HG03066 (cell line): ENCODE results near the gene ITPR1.

Experiments used
- ATAC-seq: cut with Tn5 transposase; IDR thresholded peaks from one replicate; pipeline ENCODE4 v1.9.1; 2021; ENCODE audit warnings: low read depth; ENCODE audit not compliant: unreplicated experiment

The ITPR1 gene

GRCh38 chr3:4835616-4836043 lies 342.5 kb downstream of the ITPR1 start:
- no peak for ATAC-seq

DNA sequence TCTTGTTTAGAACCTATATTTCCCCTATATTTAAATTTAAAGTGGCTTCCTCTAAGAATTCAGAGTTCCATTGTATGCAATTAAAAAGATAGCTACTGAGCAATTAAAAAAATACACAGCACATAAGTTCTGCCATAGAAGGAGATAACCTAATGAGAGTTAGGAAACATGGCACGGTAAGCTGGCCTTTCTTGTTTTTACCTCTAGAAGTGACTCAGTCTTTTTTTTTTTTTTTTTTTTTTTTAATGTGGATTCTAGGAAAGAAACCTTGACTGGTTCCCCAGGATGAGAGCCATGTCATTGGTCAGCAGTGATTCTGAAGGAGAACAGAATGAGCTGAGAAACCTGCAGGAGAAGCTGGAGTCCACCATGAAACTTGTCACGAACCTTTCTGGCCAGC lies 343.4 kb downstream of the ITPR1 start:
- ATAC-seq, result no peak

DNA sequence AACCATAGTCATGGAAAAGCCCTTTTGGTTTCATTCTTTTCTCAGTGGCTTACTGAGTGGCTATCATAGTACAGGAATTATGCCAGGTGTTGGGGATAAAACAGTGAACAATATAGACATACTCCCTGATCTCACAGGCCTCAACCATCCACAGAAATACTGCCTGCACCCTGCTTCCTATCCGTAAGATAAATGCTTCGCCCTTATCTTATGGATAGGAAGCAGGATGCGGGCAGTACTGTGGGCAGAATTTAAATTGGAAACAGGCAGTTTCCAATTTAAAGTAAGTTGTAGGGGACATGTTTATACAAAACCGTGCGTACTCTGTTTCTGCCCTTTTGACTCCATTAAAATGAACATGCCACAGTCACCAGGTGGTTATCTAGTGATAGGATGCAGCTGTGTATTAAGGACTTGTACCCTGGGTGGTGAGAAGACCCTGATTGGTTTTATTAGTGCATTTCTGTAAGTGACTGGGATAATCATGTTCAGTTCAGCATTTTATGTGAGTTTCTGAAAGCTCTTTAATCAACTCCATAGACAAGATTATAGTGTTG lies 344.3 kb downstream of the ITPR1 start:
- ATAC-seq, result no peak

DNA sequence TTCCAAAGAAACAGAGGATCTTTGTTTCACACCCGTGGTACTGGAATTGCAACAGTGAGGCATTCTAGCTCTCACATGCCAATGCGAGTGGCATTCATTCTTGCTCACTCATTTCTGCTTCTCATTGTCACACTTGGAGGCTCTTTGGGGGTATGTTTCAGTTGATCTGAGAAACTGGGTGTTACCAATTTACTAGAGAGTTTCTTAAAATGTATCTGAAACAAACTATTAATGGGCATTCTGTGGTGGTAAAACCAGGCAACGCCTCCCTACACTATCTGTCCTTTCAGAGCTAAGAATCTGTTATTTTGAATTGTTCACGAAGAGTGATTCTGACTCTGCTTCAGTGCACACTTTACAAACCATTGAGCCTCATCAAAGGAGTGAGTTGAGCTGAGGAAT lies 345.5 kb downstream of the ITPR1 start:
- ATAC-seq, result peak; percentile 77

DNA sequence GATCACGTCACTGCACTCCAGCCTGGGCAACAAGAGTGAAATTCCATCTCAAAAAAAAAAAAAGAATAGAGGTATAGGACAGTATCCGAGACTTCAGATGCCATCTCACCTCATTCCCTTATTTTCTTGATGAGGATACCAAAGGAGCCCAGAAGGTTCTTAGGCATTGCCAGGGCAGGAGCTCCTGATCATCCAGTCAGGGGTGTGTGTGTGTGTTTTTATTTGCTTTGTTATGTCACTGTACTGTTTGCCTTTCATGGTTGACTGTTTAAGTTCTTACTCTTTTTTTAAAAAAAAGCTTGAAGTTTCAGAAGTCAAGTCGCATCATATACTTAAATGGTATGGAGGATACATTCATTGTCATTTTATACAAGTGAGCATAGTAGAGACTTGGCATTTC lies 346.1 kb downstream of the ITPR1 start:
- no peak for ATAC-seq

DNA sequence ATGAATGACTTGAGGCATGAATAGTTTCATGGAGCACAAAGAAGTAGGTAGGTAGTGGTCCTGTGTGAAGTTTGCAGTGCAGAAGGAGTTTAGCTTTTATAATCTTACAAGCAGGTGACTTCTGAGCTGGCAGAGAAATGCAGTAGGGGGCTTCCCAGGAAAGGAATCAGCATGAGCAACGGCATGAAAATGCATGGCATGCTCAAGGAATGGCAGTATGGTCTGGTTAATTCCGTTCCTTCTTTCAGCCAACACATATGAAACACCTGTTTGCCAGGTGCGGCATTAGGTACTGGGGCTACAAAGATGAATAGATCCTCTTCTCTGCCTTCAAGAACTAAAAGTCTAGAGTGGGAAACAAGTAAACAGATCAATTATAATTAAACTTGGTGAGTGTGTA lies 348.1 kb downstream of the ITPR1 start:
- ATAC-seq, result no peak

- no peak for ATAC-seq
Measured at GRCh38 chr3:4841776-4842440, 348.8 kb downstream of the ITPR1 start.

DNA sequence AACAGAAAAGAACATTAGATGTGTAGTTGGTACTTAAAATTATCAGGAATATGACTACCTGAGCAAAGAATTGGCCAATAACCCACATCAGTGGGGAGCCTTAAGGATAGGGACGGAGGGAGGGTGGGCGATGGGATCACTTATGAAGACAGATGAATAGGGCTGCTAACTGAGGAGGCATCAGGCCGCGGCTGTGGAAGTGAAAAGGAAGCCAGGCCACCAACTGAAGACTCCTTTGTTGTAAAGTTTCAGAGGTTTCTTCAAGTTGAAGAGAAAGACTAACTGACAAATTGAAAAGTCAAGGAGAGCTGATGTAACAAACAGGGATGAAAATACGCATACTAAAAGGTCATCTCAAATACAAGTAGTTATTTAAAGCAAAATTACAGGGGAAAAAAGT lies 350.5 kb downstream of the ITPR1 start:
- no peak for ATAC-seq

- peak; percentile 76 for ATAC-seq
Measured at GRCh38 chr3:4845882-4846281, 352.7 kb downstream of the ITPR1 start.

DNA sequence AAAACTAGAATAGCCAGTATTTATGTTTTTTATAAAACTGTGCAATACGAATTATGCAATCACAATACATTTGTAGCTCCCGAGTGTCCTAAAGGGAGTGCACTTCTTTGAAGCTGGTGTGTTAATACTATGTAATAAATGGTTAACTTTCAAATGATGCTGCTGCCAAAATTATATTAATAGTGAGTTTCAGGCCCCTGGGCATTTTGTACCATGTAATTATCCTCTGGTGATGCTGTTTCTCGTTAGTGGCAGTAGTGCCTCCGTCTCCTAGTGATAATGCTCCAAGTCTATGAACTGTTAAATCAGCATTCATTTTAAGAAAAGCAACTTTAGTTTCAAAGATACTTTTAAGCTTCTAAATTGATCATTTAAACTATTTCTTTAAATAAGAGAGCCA lies 353.4 kb downstream of the ITPR1 start:
- ATAC-seq, result no peak

- ATAC-seq, result no peak
Measured at GRCh38 chr3:4848176-4848825, 355.2 kb downstream of the ITPR1 start.

GRCh38 chr3:4849136-4849535 lies 356.0 kb downstream of the ITPR1 start:
- ATAC-seq, result no peak

- no peak for ATAC-seq
Measured at GRCh38 chr3:4849739-4850138, 356.6 kb downstream of the ITPR1 start.

DNA sequence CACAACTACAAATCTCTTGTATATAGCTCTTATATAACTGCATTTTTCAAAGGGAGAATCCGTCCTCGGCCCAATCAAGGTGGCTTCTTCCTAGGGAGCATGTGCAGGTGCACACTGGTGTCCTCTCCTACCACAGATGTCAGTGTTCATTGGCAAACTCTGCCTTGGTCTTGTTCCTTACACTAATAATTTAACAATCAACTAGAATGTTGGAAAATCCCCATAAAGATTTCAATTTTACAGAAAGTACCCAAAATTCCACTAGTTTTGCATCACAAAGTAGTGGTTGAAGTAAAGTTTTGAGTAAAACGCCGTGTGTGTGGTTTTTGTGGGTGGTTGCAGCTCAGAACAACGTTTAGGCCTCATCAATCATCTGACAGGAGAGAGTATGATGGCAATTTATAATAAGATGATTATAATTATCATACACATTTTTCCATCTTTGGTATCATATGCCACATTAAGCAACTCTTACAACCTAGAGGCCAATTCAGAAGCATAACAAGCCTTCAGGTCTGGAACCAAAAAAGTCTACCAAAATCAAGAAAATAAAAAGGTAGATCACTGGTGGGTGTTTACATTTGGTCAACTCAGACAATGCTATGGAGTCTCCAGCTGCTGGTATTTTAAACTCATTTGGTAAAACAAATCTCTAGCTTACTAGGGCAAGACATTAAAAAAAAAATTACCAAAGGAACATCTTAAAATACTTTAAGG lies 357.2 kb downstream of the ITPR1 start:
- peak; percentile 42 for ATAC-seq

DNA sequence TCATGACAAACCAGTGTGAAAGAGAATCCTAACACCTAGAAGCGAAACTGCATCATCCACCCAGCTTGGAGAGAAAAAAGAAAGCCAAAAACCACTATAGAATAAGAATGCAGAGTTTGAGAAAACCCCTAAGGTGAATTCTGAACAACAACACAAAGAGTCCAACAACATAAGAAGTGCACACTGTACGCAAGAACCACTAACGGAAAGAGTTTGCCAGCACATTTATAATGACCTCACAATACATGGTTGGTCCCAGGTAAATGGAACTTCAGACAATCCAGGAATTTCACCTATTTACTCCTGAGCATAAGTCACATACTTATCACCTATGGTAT lies 357.7 kb downstream of the ITPR1 start:
- ATAC-seq, result peak; percentile 57

DNA sequence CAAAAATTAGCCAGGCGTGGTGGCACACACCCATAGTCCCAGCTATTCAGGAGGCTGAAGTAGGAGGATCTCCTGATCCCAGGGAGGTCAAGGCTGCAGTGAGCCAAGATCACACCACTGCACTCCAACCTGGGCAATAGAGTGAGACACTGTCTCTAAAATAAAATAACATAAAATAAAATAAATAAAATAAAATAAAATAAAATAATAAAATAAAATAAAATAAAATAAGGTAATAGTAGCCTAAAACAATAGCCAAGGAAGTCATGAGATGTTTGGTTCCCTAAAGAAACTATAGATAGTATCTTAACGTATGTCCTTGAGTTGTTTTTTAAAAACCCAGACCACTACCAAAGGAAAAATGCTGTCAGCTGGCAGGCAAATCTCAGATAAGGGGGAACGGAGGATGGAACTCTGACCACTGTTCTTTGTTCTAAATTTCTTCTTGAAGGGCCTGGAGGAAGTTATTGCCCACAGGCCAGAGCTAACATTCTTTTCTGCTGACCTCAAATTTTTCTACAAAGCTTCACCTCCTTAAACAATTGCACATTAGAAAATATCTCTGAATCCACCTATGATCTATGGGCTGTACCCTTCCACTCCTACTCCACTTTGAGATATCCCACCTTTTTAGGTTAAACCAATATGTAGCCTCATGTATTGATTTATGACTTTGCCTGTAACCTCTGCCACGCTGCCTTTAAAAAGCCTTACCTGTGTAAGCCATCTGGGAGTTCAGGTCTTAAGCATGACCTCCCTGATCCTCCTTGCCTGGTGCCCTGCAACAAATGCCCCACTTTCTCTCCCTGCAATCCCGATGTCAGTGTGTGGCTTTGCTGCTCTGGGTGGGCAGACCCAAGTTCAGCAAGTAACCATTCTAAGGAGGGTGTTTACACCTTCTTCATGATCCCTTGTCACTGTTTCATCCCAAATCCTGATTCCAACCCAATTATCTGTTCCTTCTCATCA lies 359.9 kb downstream of the ITPR1 start:
- ATAC-seq, result no peak

- no peak for ATAC-seq
Measured at GRCh38 chr3:4853749-4854140, 360.6 kb downstream of the ITPR1 start.

- ATAC-seq, result no peak
Measured at GRCh38 chr3:4855676-4856075, 362.5 kb downstream of the ITPR1 start.

DNA sequence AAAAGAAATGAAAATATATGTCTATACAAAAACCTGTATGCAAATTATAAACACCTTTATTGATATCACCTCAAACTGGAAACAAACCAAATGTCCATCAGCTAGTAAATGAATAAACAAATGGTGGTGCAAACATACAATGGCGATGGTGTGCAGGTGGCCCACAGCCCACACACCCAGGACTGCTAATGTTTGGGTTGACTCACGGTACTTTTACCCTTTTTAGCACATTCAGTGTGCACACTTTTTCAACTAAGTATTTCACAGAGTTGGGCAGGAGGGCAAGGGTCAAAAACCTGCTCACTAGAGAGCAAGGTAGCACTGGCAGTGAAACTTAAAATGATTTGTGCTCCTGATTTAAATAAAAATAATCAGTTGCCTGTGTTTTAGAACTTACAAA lies 363.0 kb downstream of the ITPR1 start:
- no peak for ATAC-seq

DNA sequence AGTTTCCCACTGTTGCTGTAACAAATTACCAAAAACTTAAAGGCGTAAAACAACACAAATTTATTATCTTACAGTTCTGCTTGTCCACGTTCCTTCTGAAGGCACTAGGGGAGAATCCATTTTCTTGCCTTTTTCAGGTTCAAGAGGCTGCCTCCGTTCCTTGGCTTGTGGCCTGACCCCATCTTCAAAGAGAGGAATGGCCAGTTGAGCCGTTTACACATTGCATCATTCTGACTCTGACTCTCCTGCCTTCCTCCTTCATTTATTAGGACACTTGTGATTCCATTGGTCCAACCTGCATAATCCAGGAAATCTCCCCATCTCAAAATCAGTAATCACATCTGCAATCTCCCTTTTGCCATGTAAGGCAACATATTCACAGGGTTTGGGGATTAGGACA lies 363.4 kb downstream of the ITPR1 start:
- no peak for ATAC-seq

- no peak for ATAC-seq
Measured at GRCh38 chr3:4856986-4857385, 363.8 kb downstream of the ITPR1 start.
